SK-N-SH (cell line): ENCODE data around the gene BIN2. TPM values are rescaled to one million over a fixed set of nuclear protein-coding genes. Genes with fewer than 3 reads are reported as not detected.
"Not testable (repeated sequence)": the region's sequence is repeated elsewhere in the genome, so short reads cannot be mapped to it uniquely, and the experiment has no call there.

Experiments
- CTCF ChIA-PET: fragments of 300-600, 350-600 bp; formaldehyde crosslinking; extraction: SDS; loops from one replicate; lab custom pipeline; 2021; lab: Yijun Ruan, JAX
- POLR2A ChIA-PET: fragments of 350-600 bp; sonication (Branson Sonifier 250); formaldehyde crosslinking; extraction: SDS; loops from one replicate; lab custom pipeline; 2020; ENCODE audit warnings: antibody characterized with exemption, inconsistent platforms; lab: Yijun Ruan, JAX
- DNase-seq: peaks from one replicate; pipeline ENCODE4 v3.0.0; 2012
- H2AFZ ChIP-seq: fragments of 200-600 bp; sonication (generic); 2 replicates; pipeline ENCODE4 v1.8.1; 2016; ENCODE audit warnings: antibody characterized with exemption, mild to moderate bottlenecking, low read depth
- H3F3A ChIP-seq: fragments of 200-600 bp; sonication (generic); replicated peaks from 2 replicates; pipeline ENCODE3; 2016; ENCODE audit warnings: antibody characterized with exemption, mild to moderate bottlenecking; ENCODE audit not compliant: insufficient read depth
- H3K27ac ChIP-seq, 2 experiments: fragments of 200-500 bp in 1 of 2; fragments of 200-600 bp in 1 of 2; sonication (Bioruptor generic) in 1 of 2; sonication (generic), shearing (Covaris generic) in 1 of 2; 2 replicates each; pipeline versions ENCODE4 v1.5.1 to v1.6.1; 2014 to 2016; ENCODE audit warnings: low read depth in 2 of 2, inconsistent platforms in 1 of 2, low read length in 1 of 2, mild to moderate bottlenecking in 1 of 2, mixed read lengths in 1 of 2
- H3K27me3 ChIP-seq: fragments of 200-600 bp; sonication (generic), shearing (Covaris generic); 2 replicates; pipeline ENCODE4 v1.6.1; 2016; ENCODE audit warnings: mixed run types; ENCODE audit not compliant: insufficient read depth
- H3K36me3 ChIP-seq, 2 experiments: fragments of 200-500 bp in 1 of 2; fragments of 200-600 bp in 1 of 2; sonication (Bioruptor generic) in 1 of 2; sonication (generic) in 1 of 2; replicated peaks in 1 of 2; 2 replicates each; pipeline versions ENCODE3 to v1.5.1; 2014 to 2016; ENCODE audit warnings: low read length in 1 of 2, mild to moderate bottlenecking in 1 of 2; ENCODE audit not compliant: insufficient read depth in 2 of 2, control insufficient read depth in 1 of 2
- H3K4me1 ChIP-seq, 2 experiments: fragments of 200-500 bp in 1 of 2; fragments of 200-600 bp in 1 of 2; sonication (Bioruptor generic) in 1 of 2; sonication (generic), shearing (Covaris generic) in 1 of 2; 2 replicates each; pipeline versions ENCODE4 v1.5.1 to v1.6.1; 2014 to 2016; ENCODE audit warnings: low read depth in 1 of 2, low read length in 1 of 2, mixed run types in 1 of 2; ENCODE audit not compliant: insufficient read depth in 2 of 2, control insufficient read depth in 1 of 2
- H3K4me2 ChIP-seq: fragments of 200-600 bp; sonication (generic), shearing (Covaris generic); 2 replicates; pipeline ENCODE4 v1.6.1; 2017; ENCODE audit warnings: mixed run types
- H3K4me3 ChIP-seq, 2 experiments: fragments of 200-500 bp in 1 of 2; fragments of 200-600 bp in 1 of 2; sonication (Bioruptor generic) in 1 of 2; sonication (generic), shearing (Covaris generic) in 1 of 2; 2 replicates each; pipeline versions ENCODE4 v1.5.1 to v1.8.1; 2014 to 2016; ENCODE audit warnings: low read depth in 2 of 2, inconsistent platforms in 1 of 2, low read length in 1 of 2, mild to moderate bottlenecking in 1 of 2, mixed read lengths in 1 of 2, moderate library complexity in 1 of 2
- H3K79me2 ChIP-seq: fragments of 200-600 bp; sonication (generic); 2 replicates; pipeline ENCODE4 v1.8.1; 2017; ENCODE audit warnings: mild to moderate bottlenecking; ENCODE audit not compliant: insufficient read depth
- H3K9ac ChIP-seq: fragments of 200-600 bp; sonication (generic); 2 replicates; pipeline ENCODE4 v1.6.1; 2017; ENCODE audit warnings: mixed run types
- H3K9me2 ChIP-seq: fragments of 200-600 bp; sonication (generic); 2 replicates; pipeline ENCODE4 v1.6.1; 2017; ENCODE audit warnings: mixed run types
- H3K9me3 ChIP-seq: fragments of 200-600 bp; sonication (generic); 2 replicates; pipeline ENCODE4 v1.6.1; 2017; ENCODE audit warnings: mixed run types, mild to moderate bottlenecking, moderate library complexity
- H4K20me1 ChIP-seq: fragments of 200-600 bp; sonication (generic); 2 replicates; pipeline ENCODE4 v1.6.1; 2017; ENCODE audit warnings: mild to moderate bottlenecking, mixed run types; ENCODE audit not compliant: insufficient read depth
- CHD2 ChIP-seq: fragments of 150-350 bp; IDR thresholded peaks from 2 replicates; pipeline ENCODE4 v1.6.1; 2018; ENCODE audit warnings: low read length; ENCODE audit not compliant: partially characterized antibody
- EZH2phosphoT487 ChIP-seq: fragments of 200-600 bp; sonication (generic); IDR thresholded peaks from 2 replicates; pipeline ENCODE4 v1.6.1; 2017; ENCODE audit warnings: low read depth, mixed run types, mild to moderate bottlenecking, antibody characterized with exemption, moderate library complexity, borderline replicate concordance
- FOSL2 ChIP-seq: IDR thresholded peaks from 2 replicates; pipeline ENCODE4 v1.4.0; 2012; ENCODE audit warnings: low read depth, mild to moderate bottlenecking, moderate library complexity, borderline replicate concordance
- FOXM1 ChIP-seq: IDR thresholded peaks from 2 replicates; pipeline ENCODE4 v1.4.0; 2012; ENCODE audit warnings: low read depth, mild to moderate bottlenecking
- GABPA ChIP-seq: IDR thresholded peaks from 2 replicates; pipeline ENCODE4 v1.4.0; 2012; ENCODE audit warnings: low read depth, mild to moderate bottlenecking
- GATA2 ChIP-seq: sonication (generic); formaldehyde crosslinking; IDR thresholded peaks from 2 replicates; pipeline ENCODE4 v1.5.0; 2020; ENCODE audit warnings: mild to moderate bottlenecking, missing genetic modification reagents
- IRF3 ChIP-seq: fragments of 150-350 bp; IDR thresholded peaks from 2 replicates; pipeline ENCODE4 v1.6.1; 2016; ENCODE audit warnings: mild to moderate bottlenecking, low read depth, low read length
- MEF2A ChIP-seq: IDR thresholded peaks from 2 replicates; pipeline ENCODE4 v1.4.0; 2012; ENCODE audit warnings: low read depth, borderline replicate concordance
- MXI1 ChIP-seq: IDR thresholded peaks from 2 replicates; pipeline ENCODE4 v1.6.1; 2012; ENCODE audit warnings: mild to moderate bottlenecking, low read depth, low read length, improper control_type of control experiment
- PBX3 ChIP-seq: IDR thresholded peaks from 2 replicates; pipeline ENCODE4; 2012
- POLR2AphosphoS5 ChIP-seq: IDR thresholded peaks from 2 replicates; pipeline ENCODE4 v1.6.1; 2012; ENCODE audit warnings: low read depth, low read length
- RAD21 ChIP-seq: IDR thresholded peaks from 2 replicates; pipeline ENCODE4 v1.6.1; 2012; ENCODE audit warnings: mild to moderate bottlenecking, low read length
- SMC3 ChIP-seq: IDR thresholded peaks from 2 replicates; pipeline ENCODE4 v1.6.1; 2012; ENCODE audit warnings: low read depth, low read length, improper control_type of control experiment
- USF2 ChIP-seq: fragments of 150-350 bp; IDR thresholded peaks from 2 replicates; pipeline ENCODE4 v1.6.1; 2017; ENCODE audit warnings: antibody characterized with exemption, low read length, low read depth, borderline replicate concordance
- YY1 ChIP-seq: IDR thresholded peaks from 2 replicates; pipeline ENCODE4 v1.4.0; 2012; ENCODE audit warnings: low read depth, mild to moderate bottlenecking
- ZBTB33 ChIP-seq: IDR thresholded peaks from 2 replicates; pipeline ENCODE4 v1.4.0; 2012; ENCODE audit warnings: low read depth, borderline replicate concordance
- WGBS: methylation state at CpG from one replicate; pipeline ENCODE4 v1.1.6; 2017; ENCODE audit warnings: low lambda C conversion rate; 5-methylcytosine and 5-hydroxymethylcytosine counted together
- polyA plus RNA-seq, 3 experiments: library from polyadenylated mRNA; depleted of rRNA; stranded (reverse); fragments of >200 nt; gene quantifications; 2 replicates each; pipeline ENCODE4 v1.2.3, GENCODE V29; 2012

The BIN2 gene
- polyA plus RNA-seq, 1 of the 3 experiments (the other 2 are of a cell fraction) = not detected

GRCh38 chr12:51339750-51340149 is 15.8 kb upstream of the BIN2 start:
- no peak overlapping the region for H3K9ac ChIP-seq
- POLR2A ChIA-PET = interaction anchor here (1.9 kb wide), 1 partner anchor 256 kb away, joined by 6 read pairs; the partner anchor contains the start of gene CSRNP2
- no peaks in the 10 kb centered on the region for H3K9me2 ChIP-seq
- TF ChIP-seq YY1 = no peak
- no peak for TF ChIP-seq POLR2AphosphoS5
- TF ChIP-seq FOXM1 = no peak
- no peak for TF ChIP-seq RAD21
- no peak for TF ChIP-seq MXI1
- no peak for TF ChIP-seq PBX3
- no peak for TF ChIP-seq USF2
- TF ChIP-seq GATA2 (CRISPR knock-in tag) = no peak
- H3K9me3 ChIP-seq = no peaks in the 10 kb centered on the region
- H3F3A ChIP-seq = no peaks in the 10 kb centered on the region
- H3K79me2 ChIP-seq = no peaks in the 10 kb centered on the region
- H3K27me3 ChIP-seq = no peaks in the 10 kb centered on the region
- H3K36me3 ChIP-seq = no peaks in the 10 kb centered on the region
- 90% methylated on average over 6 of the region's 6 CpGs for WGBS
- peaks cover 0 to 4% of the 10 kb centered on the region in 2 experiments; a peak in 1 of 4 replicates for H3K4me1 ChIP-seq
- H3K4me3 ChIP-seq = no peak overlapping the region
- H3K4me2 ChIP-seq = no peak overlapping the region
- H3K27ac ChIP-seq = no peak overlapping the region
- DNase-seq = no peak
- CTCF ChIA-PET = interaction anchor here (1.6 to 3.8 kb wide), 6 partner anchors 12 to 575 kb away, joined by 7 to 65 read pairs (median 17); partner anchors contain the start of gene SMAGP
- no peaks in the 10 kb centered on the region for H4K20me1 ChIP-seq
- H2AFZ ChIP-seq = no peak overlapping the region

GRCh38 chr12:51337336-51337735 is 13.4 kb upstream of the BIN2 start:
- H3K36me3 ChIP-seq, H3K4me3 ChIP-seq, CTCF ChIA-PET, DNase-seq, H3K9ac ChIP-seq, H3K27ac ChIP-seq, POLR2A ChIA-PET, H2AFZ ChIP-seq, H3K4me2 ChIP-seq, H3K4me1 ChIP-seq, H4K20me1 ChIP-seq, H3K27me3 ChIP-seq, H3K9me3 ChIP-seq, H3F3A ChIP-seq, H3K9me2 ChIP-seq, H3K79me2 ChIP-seq: not testable (repeated sequence)

- ChIA-PET POLR2A (no interaction called here), CTCF (interaction anchor here (0.8 to 1.2 kb wide), 3 partner anchors 33 to 73 kb away, joined by 3 to 4 read pairs (median 3); no protein-coding TSS in a partner anchor)
- Histone ChIP-seq H3K4me2 (no peak overlapping the region), H4K20me1 (no peaks in the 10 kb centered on the region), H3K79me2 (no peaks in the 10 kb centered on the region), H2AFZ (no peak overlapping the region), H3K4me3 (no peak overlapping the region), H3K4me1 (no peaks in the 10 kb centered on the region), H3K36me3 (no peaks in the 10 kb centered on the region), H3K27ac (no peak overlapping the region), H3K27me3 (no peaks in the 10 kb centered on the region), H3K9me3 (no peaks in the 10 kb centered on the region), H3F3A (no peaks in the 10 kb centered on the region), H3K9ac (no peak overlapping the region), H3K9me2 (no peaks in the 10 kb centered on the region)
- DNase-seq = no peak
- 77% methylated on average over 2 of the region's 2 CpGs for WGBS
- TF ChIP-seq MEF2A (no peak), ZBTB33 (no peak), POLR2AphosphoS5 (no peak), FOSL2 (no peak), GABPA (no peak), CHD2 (no peak), EZH2phosphoT487 (no peak), IRF3 (no peak), SMC3 (no peak)
Measured at GRCh38 chr12:51335931-51336330, 12.0 kb upstream of the BIN2 start.
